PFSK-1 (cell line): ENCODE measurements around the gene PXDN.

Experiments used
- POLR2AphosphoS5 ChIP-seq: IDR thresholded peaks from 2 replicates; pipeline ENCODE4 v1.6.1; 2012; ENCODE audit warnings: low read depth, mild to moderate bottlenecking, control low read depth, low read length, moderate library complexity
- REST ChIP-seq, 2 experiments: IDR thresholded peaks; 2 replicates each; pipeline versions ENCODE4 v1.6.1 to v1.8.0; 2011 to 2012; ENCODE audit warnings: low read depth in 2 of 2, low read length in 2 of 2, control low read depth in 1 of 2, inconsistent platforms in 1 of 2, mild to moderate bottlenecking in 1 of 2, moderate library complexity in 1 of 2; ENCODE audit not compliant: insufficient read depth in 1 of 2
- SIN3A ChIP-seq: IDR thresholded peaks from 2 replicates; pipeline ENCODE4 v1.6.1; 2012; ENCODE audit warnings: mild to moderate bottlenecking, low read length, moderate library complexity, borderline replicate concordance; ENCODE audit not compliant: insufficient read depth
- TAF1 ChIP-seq: IDR thresholded peaks from 2 replicates; pipeline ENCODE4 v1.6.1; 2012; ENCODE audit warnings: low read length, control low read depth, borderline replicate concordance; ENCODE audit not compliant: insufficient read depth

GRCh38 chr2:1658394-1659151 lies 85.7 kb downstream of the PXDN start:
- TF ChIP-seq POLR2AphosphoS5 (no peak), REST (IDR thresholded peaks at IDR 0.05; ENCODE audit: insufficient read depth in 1 of 2, low read depth in 2 of 2, low read length in 2 of 2) (no peak), SIN3A (no peak), TAF1 (no peak)
